GM12891 (cell line): ENCODE results near the gene GAS1. TPM values are rescaled to one million over a fixed set of nuclear protein-coding genes. Genes with fewer than 3 reads are reported as not detected.

ENCODE experiments used
- DNase-seq: peaks from one replicate; pipeline ENCODE4 v3.0.0; 2011; ENCODE audit warnings: low spot score; ENCODE audit not compliant: insufficient read length
- FAIRE-seq: peaks from 2 replicates; lab custom pipeline; 2011; peaks lifted over from hg19 to GRCh38; lab: Jason Lieb, UNC
- PAX5 ChIP-seq: IDR thresholded peaks from 2 replicates; pipeline ENCODE4 v1.6.1; 2011; ENCODE audit warnings: low read length, moderate library complexity, mild to moderate bottlenecking; ENCODE audit not compliant: insufficient read depth, severe bottlenecking
- POLR2A ChIP-seq: IDR thresholded peaks from 2 replicates; pipeline ENCODE4 v1.6.1; 2011; ENCODE audit warnings: low read depth, low read length, control low read depth
- POLR2AphosphoS5 ChIP-seq: IDR thresholded peaks from 2 replicates; pipeline ENCODE4 v1.6.1; 2011; ENCODE audit warnings: low read depth, low read length, control low read depth
- POU2F2 ChIP-seq: IDR thresholded peaks from 2 replicates; pipeline ENCODE4 v1.6.1; 2011; ENCODE audit warnings: low read depth, mild to moderate bottlenecking, control low read depth, low read length, moderate library complexity
- SPI1 ChIP-seq: IDR thresholded peaks from 2 replicates; pipeline ENCODE4 v1.6.1; 2011; ENCODE audit warnings: low read depth, low read length, control low read depth
- TAF1 ChIP-seq: IDR thresholded peaks from 2 replicates; pipeline ENCODE4 v1.6.1; 2011; ENCODE audit warnings: low read depth, low read length, control low read depth
- polyA plus RNA-seq: library from polyadenylated mRNA; unstranded; fragments of >200 nt; gene quantifications from one replicate; pipeline ENCODE4 v1.2.1, GENCODE V29; 2012; ENCODE audit warnings: low read depth, missing spikeins, inconsistent platforms; ENCODE audit not compliant: missing spikeins

The GAS1 gene
- polyA plus RNA-seq: not detected

DNA sequence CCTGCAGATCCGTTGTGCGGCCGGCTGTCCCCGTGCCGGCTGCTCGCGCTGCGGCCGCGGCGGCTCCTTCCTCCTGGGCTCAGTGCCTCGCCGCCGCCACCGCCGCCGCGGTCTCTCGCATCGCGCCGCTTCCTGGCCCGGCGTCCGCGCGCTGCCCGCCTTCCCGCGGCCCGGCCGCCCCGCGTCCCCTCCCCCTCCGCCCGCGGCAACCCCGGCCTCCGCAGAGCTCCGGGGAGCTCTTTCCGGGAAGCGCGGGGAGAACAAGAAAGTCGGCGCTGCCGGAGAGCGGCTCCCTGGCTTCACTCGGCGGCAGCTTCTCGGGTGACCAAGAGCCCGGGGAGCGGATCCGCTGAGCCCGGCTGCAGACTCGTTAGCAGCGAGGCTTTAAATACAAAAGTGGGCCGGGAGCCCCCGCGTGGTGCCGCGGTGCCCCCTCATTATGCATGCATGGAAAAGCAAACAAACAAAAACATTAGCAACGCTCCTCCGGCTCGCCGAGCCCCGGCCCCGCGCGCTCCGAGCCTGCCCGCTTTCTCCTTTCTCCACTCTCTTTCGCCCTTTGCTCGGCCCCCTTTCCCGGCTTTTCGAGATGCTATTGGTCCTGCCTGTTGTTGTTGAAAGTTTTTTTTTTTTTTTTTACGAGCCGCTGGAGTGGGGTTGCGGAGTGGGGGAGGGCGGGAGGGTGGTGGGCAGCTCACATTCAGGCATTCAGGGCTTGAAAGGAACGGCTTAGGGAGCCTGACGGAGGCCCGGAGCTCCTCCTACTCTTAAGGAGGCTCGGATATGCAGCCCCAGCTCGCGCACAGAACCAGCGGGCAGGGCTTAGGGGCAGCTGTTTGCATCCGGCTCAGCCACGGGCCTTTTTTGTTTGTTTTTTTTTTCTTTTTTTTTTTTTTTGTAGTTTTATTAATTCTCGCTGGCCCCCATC, at the start of gene GAS1:
GAS1 (minus strand) TSS at position 361 of the 928 bp plus-strand sequence. CDS start 727 bp downstream, outside the sequence.
- peak; percentile 28 for DNase-seq
- TF ChIP-seq POLR2AphosphoS5 (no peak), POU2F2 (no peak), PAX5 (no peak), SPI1 (no peak), POLR2A (no peak), TAF1 (no peak)
- FAIRE-seq: no peak

DNA sequence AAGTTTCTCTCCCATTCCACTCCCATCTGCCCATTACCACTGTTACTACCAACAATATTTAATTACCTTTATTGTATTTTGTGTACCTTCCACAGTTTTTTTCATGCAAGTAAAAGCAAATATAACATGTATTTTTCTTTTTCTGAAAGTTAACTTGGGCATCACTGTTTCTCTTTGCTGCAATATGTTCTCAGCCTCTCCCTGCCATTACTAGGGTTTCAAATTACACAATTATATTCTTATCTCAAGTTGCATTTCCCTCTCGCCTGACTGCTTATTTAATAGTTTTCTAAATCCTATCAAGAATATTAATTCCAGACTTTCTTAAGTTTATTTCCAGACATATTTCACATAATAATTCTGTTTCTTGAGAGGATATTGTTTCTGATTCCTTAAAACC, 46.9 kb upstream of the GAS1 start:
- TF ChIP-seq POLR2AphosphoS5 (no peak), PAX5 (no peak), POU2F2 (no peak), POLR2A (no peak), SPI1 (no peak), TAF1 (no peak)
- FAIRE-seq: no peak
- DNase-seq: no peak

DNA sequence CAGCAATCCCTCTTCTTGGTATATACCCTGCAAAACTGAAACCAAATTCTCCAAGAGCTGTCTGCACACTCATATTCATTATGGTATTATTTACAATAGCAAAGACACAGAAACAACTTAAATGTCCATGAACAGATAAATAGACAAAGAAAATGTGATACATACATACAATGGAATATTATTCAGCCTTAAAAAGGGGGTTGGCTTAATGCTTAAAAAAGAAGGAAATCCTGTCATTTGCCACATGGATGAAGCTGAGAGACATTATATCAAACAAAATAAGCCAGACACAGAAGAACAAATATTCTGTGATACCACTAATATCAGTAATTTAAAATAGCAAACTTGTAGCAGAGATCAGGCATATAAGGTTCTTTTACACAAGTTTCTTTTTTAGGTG, 46.5 kb upstream of the GAS1 start:
- FAIRE-seq: no peak
- DNase-seq: no peak
- no peak for TF ChIP-seq POU2F2
- TF ChIP-seq TAF1: no peak
- no peak for TF ChIP-seq POLR2A
- no peak for TF ChIP-seq PAX5
- TF ChIP-seq POLR2AphosphoS5: no peak
- no peak for TF ChIP-seq SPI1

DNA sequence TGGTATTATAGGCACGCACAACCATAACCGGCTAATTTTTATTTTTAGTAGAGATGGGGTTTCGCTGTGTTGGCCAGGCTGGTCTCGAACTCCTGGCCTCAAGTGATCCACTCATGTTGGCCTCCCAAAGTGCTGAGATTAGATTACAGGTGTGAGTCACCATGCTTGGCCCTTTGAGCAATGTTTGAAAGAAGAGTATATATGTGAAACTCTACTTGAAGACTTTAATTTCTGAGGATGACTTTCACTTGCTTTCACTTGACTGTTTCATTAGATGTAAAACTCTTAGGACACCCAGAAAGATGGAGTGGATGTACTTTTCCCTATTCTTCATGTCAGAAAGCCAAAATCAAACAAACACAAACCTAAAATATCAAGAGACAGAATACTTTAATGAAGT, 43.8 kb upstream of the GAS1 start:
- FAIRE-seq: no peak
- no peak for DNase-seq
- TF ChIP-seq POU2F2: no peak
- TF ChIP-seq POLR2AphosphoS5: no peak
- no peak for TF ChIP-seq SPI1
- TF ChIP-seq PAX5: no peak
- TF ChIP-seq POLR2A: no peak
- no peak for TF ChIP-seq TAF1

GRCh38 chr9:86990290-86990689, 43.0 kb upstream of the GAS1 start:
- FAIRE-seq: no peak
- no peak for DNase-seq
- no peak for TF ChIP-seq POLR2AphosphoS5
- TF ChIP-seq POLR2A: no peak
- TF ChIP-seq SPI1: no peak

DNA sequence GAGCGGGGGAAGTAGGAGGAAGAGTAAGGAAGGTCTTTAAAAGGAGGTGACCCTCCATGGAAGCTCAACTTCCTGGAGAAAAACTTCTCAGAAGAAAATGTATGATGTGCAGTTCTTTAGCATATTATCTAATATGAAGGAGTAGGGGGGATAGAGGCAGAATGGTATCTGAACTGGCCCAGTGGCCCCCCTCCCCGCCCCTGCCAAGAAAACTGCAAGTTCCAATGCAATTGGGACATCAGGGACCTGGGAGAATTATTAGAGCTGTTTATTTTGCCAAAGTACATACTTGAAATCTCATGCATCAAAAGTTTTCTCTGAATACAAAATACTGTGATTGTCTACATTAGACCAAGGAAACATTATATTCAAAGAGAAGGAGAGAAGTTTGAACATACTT, 40.6 kb upstream of the GAS1 start:
- DNase-seq (no peak), FAIRE-seq (no peak)
- TF ChIP-seq SPI1: no peak
- TF ChIP-seq POU2F2: no peak
- no peak for TF ChIP-seq PAX5

DNA sequence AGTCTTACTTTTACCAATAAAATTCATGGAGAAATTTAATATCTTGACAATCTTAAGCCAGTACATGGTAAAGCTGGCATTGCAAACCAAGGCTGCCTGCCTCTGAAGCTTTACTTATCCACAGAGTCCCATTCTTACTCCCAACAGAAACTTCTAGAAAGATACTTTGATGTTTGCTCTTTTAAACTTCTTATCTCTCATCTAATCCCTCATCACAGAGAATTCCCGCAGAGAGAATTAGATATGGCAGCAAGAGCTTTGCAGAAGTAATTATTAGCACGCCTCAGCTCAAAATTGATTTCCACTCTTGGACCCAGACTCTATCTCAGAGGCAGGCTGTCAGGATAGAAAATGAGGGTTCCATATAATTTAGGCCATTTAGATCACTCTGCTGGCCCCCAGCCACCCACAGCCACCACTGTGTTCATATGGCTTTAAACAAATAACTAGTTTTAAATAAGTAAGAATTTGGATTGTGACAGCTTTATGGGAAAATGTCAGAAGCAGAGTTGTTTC, 37.9 kb upstream of the GAS1 start:
- DNase-seq (no peak), FAIRE-seq (no peak)
- TF ChIP-seq PAX5: no peak
- no peak for TF ChIP-seq SPI1
- no peak for TF ChIP-seq POLR2A
- no peak for TF ChIP-seq POLR2AphosphoS5
- TF ChIP-seq TAF1: no peak
- no peak for TF ChIP-seq POU2F2

GRCh38 chr9:86983620-86984259, 36.4 kb upstream of the GAS1 start:
- no peak for FAIRE-seq
- TF ChIP-seq TAF1 (no peak), POLR2AphosphoS5 (no peak), POLR2A (no peak), PAX5 (no peak), SPI1 (no peak), POU2F2 (no peak)
- no peak for DNase-seq

- no peak for FAIRE-seq
- TF ChIP-seq POLR2A: no peak
- no peak for TF ChIP-seq POU2F2
- DNase-seq: no peak
These were observed 35.9 kb upstream of the GAS1 start for GRCh38 chr9:86983249-86983619.

- no peak for FAIRE-seq
- no peak for DNase-seq
- TF ChIP-seq POLR2AphosphoS5: no peak
- no peak for TF ChIP-seq POU2F2
- no peak for TF ChIP-seq SPI1
- no peak for TF ChIP-seq TAF1
- TF ChIP-seq PAX5: no peak
- no peak for TF ChIP-seq POLR2A
These were observed 33.5 kb upstream of the GAS1 start for GRCh38 chr9:86980802-86981201.
